Activated B cell treated with CpG ODN at 0.5 μM for 24 hours (primary cell): ENCODE data around the gene TMA7. TPM values are rescaled to one million over a fixed set of nuclear protein-coding genes. Genes with fewer than 3 reads are reported as not detected.

Source experiments
- ATAC-seq: fragments of 200-7000 bp; cut with Tn5 transposase; one replicate; pipeline ENCODE4 v1.10.0; 2021; ENCODE audit warnings: low read depth, mild to moderate bottlenecking, moderate library complexity
- CTCF ChIA-PET: fragments of 350-600 bp; sonication (Branson Sonifier 250); formaldehyde crosslinking; loops from one replicate; lab custom pipeline; 2021; ENCODE audit warnings: antibody characterized with exemption; lab: Charles Lee
- POLR2A ChIA-PET: fragments of 350-600 bp; sonication (Branson Sonifier 250); formaldehyde crosslinking; loops from one replicate; lab custom pipeline; 2021; ENCODE audit warnings: antibody characterized with exemption; lab: Charles Lee
- DNase-seq: peaks from one replicate; pipeline ENCODE4 v3.0.0; 2022
- H3K27ac Mint-ChIP-seq: one replicate; pipeline ENCODE4 v1.8.0; 2020; ENCODE audit warnings: mixed read lengths
- H3K27me3 Mint-ChIP-seq: one replicate; pipeline ENCODE4 v1.8.0; 2021; ENCODE audit warnings: mixed read lengths
- H3K36me3 Mint-ChIP-seq: one replicate; pipeline ENCODE4 v1.8.0; 2021; ENCODE audit warnings: low read depth, mixed read lengths
- H3K4me1 Mint-ChIP-seq: one replicate; pipeline ENCODE4 v1.8.0; 2021; ENCODE audit warnings: mixed read lengths
- H3K4me3 Mint-ChIP-seq: one replicate; pipeline ENCODE4 v1.8.0; 2020; ENCODE audit warnings: mild to moderate bottlenecking, mixed read lengths
- H3K9me3 Mint-ChIP-seq: one replicate; pipeline ENCODE4 v1.8.0; 2020; ENCODE audit warnings: mixed read lengths
- intact Hi-C: fragments of 100-400 bp; cut with micrococcal nuclease; formaldehyde crosslinking; loops from one replicate; pipeline ENCODE4 v1.15.1; 2024
- total RNA-seq: library from RNA; stranded (reverse); gene quantifications from 2 replicates; pipeline ENCODE4 v1.2.3, GENCODE V29; 2022
- TF ChIP-seq, protein P1 (sequence below): fragments of 200-600 bp; IDR thresholded peaks from one replicate; pipeline ENCODE4 v1.8.0; 2022; ENCODE audit warnings: antibody characterized with exemption, mild to moderate bottlenecking

The TMA7 gene
- total RNA-seq, 1 donor from 2014 or later, result 216 TPM

DNA sequence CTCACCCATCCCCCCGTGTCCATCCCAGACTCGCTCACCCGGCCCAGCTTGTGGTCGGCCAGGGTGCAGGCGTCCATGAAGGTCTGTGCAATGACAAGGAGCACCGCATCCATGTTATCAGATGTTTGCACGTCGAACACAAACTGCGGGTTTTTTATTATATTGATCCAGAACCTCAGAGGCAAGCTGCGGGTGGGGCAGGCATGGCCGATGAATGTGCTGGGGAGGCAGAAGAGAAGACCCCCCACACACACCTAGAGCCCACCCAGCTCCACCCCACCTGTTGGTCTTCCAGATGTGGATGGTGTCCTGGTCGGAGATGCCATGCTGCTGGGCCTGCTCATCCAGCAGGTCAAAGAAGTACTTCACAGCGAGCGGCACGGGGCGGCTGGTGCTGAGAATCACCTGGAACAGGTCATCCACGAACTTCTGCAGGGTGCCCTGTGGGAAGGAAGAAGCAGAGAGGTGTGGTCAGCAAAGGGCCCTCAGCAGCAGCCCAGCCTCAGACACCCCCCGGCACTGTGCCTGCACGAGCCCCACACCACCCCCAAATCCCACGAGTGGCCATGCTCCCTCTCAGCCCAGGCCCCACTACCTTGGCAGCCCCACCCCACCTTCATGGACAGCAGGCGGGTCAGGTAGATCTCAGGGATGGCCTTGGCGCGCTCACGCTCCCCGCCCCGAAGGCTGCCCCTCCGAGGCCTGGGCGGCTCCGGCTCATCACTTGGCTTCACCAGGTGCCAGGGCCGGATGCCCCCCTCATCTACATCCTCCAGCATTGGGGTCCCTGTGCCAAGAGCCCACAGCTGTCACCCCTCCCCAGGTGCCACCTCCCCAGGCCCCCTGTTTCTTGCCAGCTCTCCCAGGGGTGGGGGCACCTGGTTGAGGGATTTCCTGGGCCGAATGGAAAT lies 30.5 kb upstream of the TMA7 start:
- POLR2A ChIA-PET, result no interaction called here

DNA sequence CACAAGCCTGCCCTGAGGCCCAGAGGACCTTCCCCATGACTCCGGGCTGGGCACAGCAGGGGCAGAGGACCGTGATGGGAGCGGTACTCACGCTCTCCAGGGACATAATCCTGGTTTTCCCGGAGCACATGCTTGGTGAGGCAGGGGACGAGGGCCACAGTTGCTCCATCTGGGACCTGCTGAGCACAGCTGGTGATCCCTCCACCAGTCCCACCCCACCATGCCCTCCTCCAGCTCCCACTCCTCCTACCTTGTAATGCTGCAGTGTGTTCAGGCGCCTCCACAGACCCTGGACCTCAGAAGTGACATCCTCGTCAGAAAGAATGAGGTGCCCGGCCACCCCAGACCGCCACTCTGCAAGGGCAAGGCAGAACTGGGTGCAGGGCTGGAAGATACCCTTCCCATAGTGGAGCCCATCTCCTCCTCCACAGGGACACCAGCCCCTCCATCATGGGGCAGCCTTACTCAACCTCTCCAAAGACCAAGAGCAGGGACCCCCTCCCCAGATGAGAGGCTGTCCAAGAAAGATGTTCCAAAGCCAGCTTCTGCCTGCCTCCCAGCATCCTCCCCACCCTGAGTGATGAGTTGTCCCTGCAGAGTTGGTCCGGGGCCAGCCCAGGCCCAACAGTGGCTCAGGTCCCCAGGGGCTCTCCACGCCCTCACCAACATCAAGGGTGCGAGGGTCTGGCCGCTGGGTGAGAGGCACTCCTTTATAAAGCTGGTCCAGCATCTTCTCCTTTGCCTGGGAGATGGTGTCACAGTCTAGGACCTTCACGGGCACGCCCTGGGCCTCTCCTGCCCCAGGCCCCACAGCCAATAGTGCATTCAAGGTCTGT lies 29.6 kb upstream of the TMA7 start:
- H3K9me3 Mint-ChIP-seq, result no peaks in the 10 kb centered on the region
- CTCF ChIA-PET, result interaction anchor here (1.8 kb wide), 1 partner anchor 10 kb away, joined by 10 read pairs; no protein-coding TSS in a partner anchor
- H3K36me3 Mint-ChIP-seq, result no peaks in the 10 kb centered on the region
- H3K4me3 Mint-ChIP-seq, result no peak overlapping the region
- H3K4me1 Mint-ChIP-seq, result no peaks in the 10 kb centered on the region
- POLR2A ChIA-PET, result no interaction called here
- intact Hi-C loops, result no loop called here
- TF ChIP-seq, protein P1, sequence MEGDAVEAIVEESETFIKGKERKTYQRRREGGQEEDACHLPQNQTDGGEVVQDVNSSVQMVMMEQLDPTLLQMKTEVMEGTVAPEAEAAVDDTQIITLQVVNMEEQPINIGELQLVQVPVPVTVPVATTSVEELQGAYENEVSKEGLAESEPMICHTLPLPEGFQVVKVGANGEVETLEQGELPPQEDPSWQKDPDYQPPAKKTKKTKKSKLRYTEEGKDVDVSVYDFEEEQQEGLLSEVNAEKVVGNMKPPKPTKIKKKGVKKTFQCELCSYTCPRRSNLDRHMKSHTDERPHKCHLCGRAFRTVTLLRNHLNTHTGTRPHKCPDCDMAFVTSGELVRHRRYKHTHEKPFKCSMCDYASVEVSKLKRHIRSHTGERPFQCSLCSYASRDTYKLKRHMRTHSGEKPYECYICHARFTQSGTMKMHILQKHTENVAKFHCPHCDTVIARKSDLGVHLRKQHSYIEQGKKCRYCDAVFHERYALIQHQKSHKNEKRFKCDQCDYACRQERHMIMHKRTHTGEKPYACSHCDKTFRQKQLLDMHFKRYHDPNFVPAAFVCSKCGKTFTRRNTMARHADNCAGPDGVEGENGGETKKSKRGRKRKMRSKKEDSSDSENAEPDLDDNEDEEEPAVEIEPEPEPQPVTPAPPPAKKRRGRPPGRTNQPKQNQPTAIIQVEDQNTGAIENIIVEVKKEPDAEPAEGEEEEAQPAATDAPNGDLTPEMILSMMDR, result no peak
- H3K27me3 Mint-ChIP-seq, result no peaks in the 10 kb centered on the region
- ATAC-seq (no peak), DNase-seq (no peak)
- H3K27ac Mint-ChIP-seq, result no peak overlapping the region

More for the DNA sequence above, 30.5 kb upstream of the TMA7 start:
- CTCF ChIA-PET, result no interaction called here
- no peaks in the 10 kb centered on the region for H3K27me3 Mint-ChIP-seq
- ATAC-seq (no peak), DNase-seq (no peak)
- TF ChIP-seq, protein P1, result no peak
- intact Hi-C loops, result no loop called here
- H3K27ac Mint-ChIP-seq, result no peak overlapping the region
- H3K4me1 Mint-ChIP-seq, result no peaks in the 10 kb centered on the region
- no peak overlapping the region for H3K4me3 Mint-ChIP-seq
- H3K36me3 Mint-ChIP-seq, result no peaks in the 10 kb centered on the region
- no peaks in the 10 kb centered on the region for H3K9me3 Mint-ChIP-seq

DNA sequence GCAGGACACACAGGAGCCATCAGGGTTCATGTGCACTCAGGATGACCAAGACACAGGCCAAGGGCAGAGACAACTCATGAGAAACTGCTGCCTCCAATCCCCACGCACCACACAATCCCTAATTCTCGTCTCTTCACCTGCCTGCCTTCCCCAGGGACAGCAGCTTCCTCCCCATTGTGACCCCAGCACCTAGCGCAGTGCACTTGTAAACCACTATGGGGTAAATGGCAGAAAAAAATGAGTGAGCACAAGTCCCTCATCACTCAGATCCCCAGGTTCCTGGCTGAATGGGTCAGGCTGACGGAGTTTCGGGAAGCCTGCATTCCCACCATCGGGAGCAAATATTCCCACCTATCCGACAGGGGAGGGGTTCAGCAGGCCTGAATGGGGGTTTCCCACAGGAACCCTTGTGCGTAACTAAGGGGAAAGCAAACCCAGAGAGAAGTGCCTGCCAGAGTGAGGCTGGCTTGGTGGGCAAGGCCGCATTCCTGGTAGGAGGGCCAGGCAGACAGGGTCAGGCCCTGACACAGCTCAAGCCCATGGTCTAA lies 28.9 kb upstream of the TMA7 start:
- Mint-ChIP-seq H3K4me1 (no peaks in the 10 kb centered on the region), H3K27ac (no peak overlapping the region), H3K9me3 (no peaks in the 10 kb centered on the region), H3K36me3 (no peaks in the 10 kb centered on the region), H3K4me3 (no peak overlapping the region), H3K27me3 (no peaks in the 10 kb centered on the region)
- ChIA-PET CTCF (interaction anchor here (1.8 kb wide), 1 partner anchor 10 kb away, joined by 10 read pairs; no protein-coding TSS in a partner anchor), POLR2A (no interaction called here)
- ATAC-seq (no peak), DNase-seq (no peak)
- TF ChIP-seq, protein P1, result no peak
- intact Hi-C loops, result no loop called here

DNA sequence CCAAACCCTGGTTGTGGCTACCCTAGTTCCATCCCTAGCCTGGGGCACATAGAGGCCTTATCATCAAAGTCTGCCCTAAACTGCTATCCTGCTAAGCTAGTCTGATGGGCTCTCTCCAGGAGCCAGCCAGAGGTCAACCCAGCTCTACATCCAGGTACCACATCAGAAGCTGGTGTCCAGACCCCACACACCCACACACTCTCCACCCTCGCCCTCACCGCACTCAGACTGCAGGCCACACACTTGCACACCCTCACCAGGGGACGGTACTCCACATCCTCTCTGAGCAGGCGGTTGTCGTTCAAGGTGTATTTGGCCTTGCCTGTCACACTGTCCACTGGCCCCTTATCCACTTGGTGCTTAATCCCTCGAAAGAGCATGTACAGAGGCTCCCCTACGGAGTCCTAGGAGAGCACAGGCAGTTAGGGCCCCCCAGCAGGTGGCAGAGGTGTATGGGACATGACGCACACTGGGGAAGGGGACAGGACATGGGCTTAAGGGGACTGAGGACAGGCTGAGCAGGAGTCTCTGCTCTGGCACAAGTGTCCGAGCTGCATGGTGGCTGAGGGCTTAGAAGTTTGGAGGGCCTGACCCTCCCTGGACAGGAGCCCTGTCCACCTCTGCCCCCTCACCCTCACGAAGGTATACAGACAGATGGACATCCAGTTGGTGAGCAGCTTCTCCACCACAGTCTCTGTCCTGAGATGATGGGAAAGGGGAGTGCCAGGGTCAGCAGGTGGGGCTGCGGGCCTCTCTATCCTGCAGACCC lies 28.3 kb upstream of the TMA7 start:
- H3K27ac Mint-ChIP-seq, result no peak overlapping the region
- TF ChIP-seq, protein P1, result no peak
- POLR2A ChIA-PET, result interaction anchor here (0.6 kb wide), 1 partner anchor 47 kb away, joined by 8 read pairs; no protein-coding TSS in a partner anchor
- no peak overlapping the region for H3K4me3 Mint-ChIP-seq
- no peaks in the 10 kb centered on the region for H3K9me3 Mint-ChIP-seq
- intact Hi-C loops, result no loop called here
- CTCF ChIA-PET, result interaction anchor here (1.8 kb wide), 1 partner anchor 11 kb away, joined by 10 read pairs; no protein-coding TSS in a partner anchor
- H3K27me3 Mint-ChIP-seq, result no peaks in the 10 kb centered on the region
- DNase-seq, result no peak
- no peaks in the 10 kb centered on the region for H3K4me1 Mint-ChIP-seq
- no peak for ATAC-seq
- no peaks in the 10 kb centered on the region for H3K36me3 Mint-ChIP-seq
